ENCODE measurements around the gene DOCK3.
"Not testable (repeated sequence)": the region's sequence is repeated elsewhere in the genome, so short reads cannot be mapped to it uniquely, and the experiment has no call there.

The DOCK3 gene

DNA sequence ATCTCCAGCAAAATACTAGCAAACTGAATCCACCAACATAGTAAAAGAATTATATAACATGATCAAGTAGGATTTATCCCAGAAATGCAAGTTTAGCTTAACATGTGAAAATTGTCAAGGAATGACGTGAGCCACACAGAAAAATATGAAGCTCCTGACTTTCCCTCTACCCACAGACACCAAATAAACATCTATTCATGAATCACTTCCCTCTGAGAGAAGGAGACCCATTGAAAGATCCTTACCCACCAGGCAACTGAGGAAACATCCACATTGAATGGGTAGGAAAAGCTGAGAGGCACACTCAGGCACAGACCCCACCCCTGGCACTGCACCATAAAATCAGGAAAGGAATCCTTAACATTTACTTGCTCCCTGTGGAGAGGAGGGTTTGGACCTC, 608.2 kb downstream of the DOCK3 start:
- FAIRE-seq (no peak), DNase-seq (ENCODE audit: insufficient read length) (no peak)
- TF ChIP-seq TAF1 (IDR thresholded peaks at IDR 0.05; ENCODE audit: borderline replicate concordance, low read depth, low read length) (no peak), POLR2AphosphoS5 (IDR thresholded peaks at IDR 0.05; ENCODE audit: low read depth, low read length) (no peak), POLR2A (IDR thresholded peaks at IDR 0.05; ENCODE audit: low read depth, low read length) (no peak)

DNA sequence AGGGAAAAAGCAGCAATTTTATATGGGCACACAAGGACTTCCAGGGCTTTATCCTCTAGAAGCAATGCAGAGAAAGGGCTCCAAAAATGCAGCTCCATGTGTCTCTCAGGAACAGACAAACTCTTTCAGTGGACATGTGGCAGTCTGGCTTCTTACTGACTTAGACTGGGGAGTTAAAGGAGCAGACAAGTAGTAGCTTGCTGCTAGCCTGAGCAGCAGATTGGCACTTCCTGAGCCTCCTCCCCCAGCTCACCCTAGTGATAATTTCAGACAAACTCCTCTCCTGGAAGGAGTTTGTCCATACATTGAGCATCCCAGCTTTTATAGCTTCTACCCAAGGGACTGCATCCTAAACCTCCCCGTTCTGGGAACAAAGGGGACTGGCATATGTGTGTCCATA, 608.7 kb downstream of the DOCK3 start:
- DNase-seq (ENCODE audit: insufficient read length) (no peak), FAIRE-seq (no peak)
- TF ChIP-seq POLR2A (IDR thresholded peaks at IDR 0.05; ENCODE audit: low read depth, low read length) (no peak), POLR2AphosphoS5 (IDR thresholded peaks at IDR 0.05; ENCODE audit: low read depth, low read length) (no peak), TAF1 (IDR thresholded peaks at IDR 0.05; ENCODE audit: borderline replicate concordance, low read depth, low read length) (no peak)

DNA sequence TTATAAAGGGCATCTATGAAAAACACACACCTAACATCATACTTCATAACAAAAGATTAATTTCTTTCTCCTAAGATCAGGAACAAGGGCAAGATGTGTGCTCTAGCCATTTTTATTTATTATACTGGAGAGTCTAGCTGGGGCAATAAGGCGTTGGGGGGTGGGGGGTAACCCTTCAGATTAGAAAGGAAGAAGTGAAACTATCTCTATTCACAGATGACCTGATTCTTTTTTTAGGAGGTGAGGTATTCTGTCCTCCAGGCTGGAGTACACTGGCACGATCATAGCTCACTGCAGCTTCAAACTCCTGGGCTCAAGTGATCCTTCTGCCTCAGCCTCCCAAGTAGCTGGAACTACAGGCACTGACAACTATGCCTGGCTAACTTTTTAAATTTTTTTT, 620.9 kb downstream of the DOCK3 start:
- TF ChIP-seq POLR2A (IDR thresholded peaks at IDR 0.05; ENCODE audit: low read depth, low read length) (no peak), TAF1 (IDR thresholded peaks at IDR 0.05; ENCODE audit: borderline replicate concordance, low read depth, low read length) (no peak), POLR2AphosphoS5 (IDR thresholded peaks at IDR 0.05; ENCODE audit: low read depth, low read length) (no peak)
- DNase-seq (ENCODE audit: insufficient read length) (no peak), FAIRE-seq (peak; percentile 67)

DNA sequence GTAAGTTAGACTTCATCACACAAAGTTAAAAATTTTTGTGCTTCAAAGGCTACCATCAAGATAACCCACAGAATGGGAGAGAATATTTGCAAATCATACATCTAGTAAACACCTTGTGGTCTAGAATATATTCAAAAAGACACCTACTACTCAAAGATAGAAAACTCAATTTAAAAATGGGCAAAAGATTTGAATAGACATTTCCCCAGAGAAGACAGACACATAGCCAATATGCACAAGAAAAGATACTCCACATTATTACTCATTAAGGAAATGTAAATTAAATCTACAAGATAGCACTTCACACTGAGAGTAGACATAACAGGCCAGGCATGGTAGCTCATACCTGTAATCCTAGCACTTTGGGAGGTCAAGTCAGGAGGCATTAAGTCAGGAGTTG, 622.6 kb downstream of the DOCK3 start:
- DNase-seq (ENCODE audit: insufficient read length) (no peak), FAIRE-seq (no peak)
- TF ChIP-seq TAF1 (IDR thresholded peaks at IDR 0.05; ENCODE audit: borderline replicate concordance, low read depth, low read length) (no peak), POLR2AphosphoS5 (IDR thresholded peaks at IDR 0.05; ENCODE audit: low read depth, low read length) (no peak), POLR2A (IDR thresholded peaks at IDR 0.05; ENCODE audit: low read depth, low read length) (no peak)

DNA sequence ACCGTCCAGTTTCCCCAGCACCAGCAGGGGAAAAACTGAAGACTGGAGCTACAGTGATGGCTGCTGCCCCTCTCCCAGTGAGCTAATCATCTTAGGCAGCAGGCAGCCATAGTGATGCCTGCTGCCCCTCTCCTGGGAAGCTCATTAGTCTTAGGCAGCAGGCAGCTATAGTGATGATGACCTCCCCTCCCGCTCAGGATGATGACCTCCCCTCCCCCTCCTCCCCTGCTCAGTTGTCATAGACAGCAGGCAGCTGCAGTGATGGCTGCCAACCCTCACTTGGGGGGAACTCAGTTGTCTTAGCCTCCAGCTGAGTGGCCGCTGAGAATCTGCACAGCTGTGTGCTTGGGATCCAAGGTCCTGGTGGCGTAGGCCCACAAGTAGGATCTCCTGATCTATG, 629.5 kb downstream of the DOCK3 start:
- FAIRE-seq (no peak), DNase-seq (ENCODE audit: insufficient read length) (no peak)
- TF ChIP-seq TAF1 (IDR thresholded peaks at IDR 0.05; ENCODE audit: borderline replicate concordance, low read depth, low read length) (no peak), POLR2AphosphoS5 (IDR thresholded peaks at IDR 0.05; ENCODE audit: low read depth, low read length) (no peak), POLR2A (IDR thresholded peaks at IDR 0.05; ENCODE audit: low read depth, low read length) (no peak)

DNA sequence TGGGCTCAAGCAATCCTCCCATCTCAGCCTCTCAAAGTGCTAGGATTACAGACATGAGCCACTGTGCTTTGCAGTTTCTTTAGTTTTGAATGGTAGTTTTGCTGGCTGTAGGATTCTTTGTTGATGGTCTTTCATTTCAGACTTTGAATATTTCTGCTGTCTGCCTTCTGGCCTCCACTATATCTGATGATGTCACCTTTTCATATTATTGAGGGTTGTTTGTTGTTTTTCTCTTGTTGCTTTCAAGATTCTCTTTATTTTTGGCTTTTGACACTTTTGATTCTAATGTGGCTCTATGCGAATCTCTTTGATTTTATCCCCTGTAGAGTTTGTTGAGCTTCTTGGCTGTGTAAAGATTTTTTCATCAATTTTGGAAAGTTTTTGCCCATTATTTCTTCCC, 631.4 kb downstream of the DOCK3 start:
- no peak for DNase-seq (ENCODE audit: insufficient read length)
- FAIRE-seq = no peak
- no peak for TF ChIP-seq POLR2A (IDR thresholded peaks at IDR 0.05; ENCODE audit: low read depth, low read length)
- no peak for TF ChIP-seq POLR2AphosphoS5 (IDR thresholded peaks at IDR 0.05; ENCODE audit: low read depth, low read length)
- no peak for TF ChIP-seq TAF1 (IDR thresholded peaks at IDR 0.05; ENCODE audit: borderline replicate concordance, low read depth, low read length)

DNA sequence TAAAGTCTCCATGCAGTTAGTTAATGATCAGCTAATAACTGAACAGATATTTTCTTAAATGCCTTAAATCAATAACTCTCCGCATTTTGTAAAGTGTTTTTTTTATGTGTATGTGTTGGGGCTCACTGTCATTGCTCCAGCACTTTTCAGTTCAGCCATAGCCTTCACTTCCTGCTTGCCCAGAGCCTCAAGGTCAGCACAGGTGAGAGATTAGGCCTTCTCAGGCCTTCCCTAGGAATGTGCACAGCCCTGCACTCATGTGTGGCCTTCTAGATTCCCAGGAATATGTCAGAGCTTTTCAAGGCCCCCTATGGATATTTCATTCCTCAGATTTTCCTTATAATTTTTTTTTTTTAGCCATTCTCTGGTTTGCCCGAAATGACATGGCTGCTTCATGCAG, 632.7 kb downstream of the DOCK3 start:
- no peak for DNase-seq (ENCODE audit: insufficient read length)
- FAIRE-seq = no peak
- TF ChIP-seq POLR2A (IDR thresholded peaks at IDR 0.05; ENCODE audit: low read depth, low read length) = no peak
- no peak for TF ChIP-seq TAF1 (IDR thresholded peaks at IDR 0.05; ENCODE audit: borderline replicate concordance, low read depth, low read length)
- TF ChIP-seq POLR2AphosphoS5 (IDR thresholded peaks at IDR 0.05; ENCODE audit: low read depth, low read length) = no peak

DNA sequence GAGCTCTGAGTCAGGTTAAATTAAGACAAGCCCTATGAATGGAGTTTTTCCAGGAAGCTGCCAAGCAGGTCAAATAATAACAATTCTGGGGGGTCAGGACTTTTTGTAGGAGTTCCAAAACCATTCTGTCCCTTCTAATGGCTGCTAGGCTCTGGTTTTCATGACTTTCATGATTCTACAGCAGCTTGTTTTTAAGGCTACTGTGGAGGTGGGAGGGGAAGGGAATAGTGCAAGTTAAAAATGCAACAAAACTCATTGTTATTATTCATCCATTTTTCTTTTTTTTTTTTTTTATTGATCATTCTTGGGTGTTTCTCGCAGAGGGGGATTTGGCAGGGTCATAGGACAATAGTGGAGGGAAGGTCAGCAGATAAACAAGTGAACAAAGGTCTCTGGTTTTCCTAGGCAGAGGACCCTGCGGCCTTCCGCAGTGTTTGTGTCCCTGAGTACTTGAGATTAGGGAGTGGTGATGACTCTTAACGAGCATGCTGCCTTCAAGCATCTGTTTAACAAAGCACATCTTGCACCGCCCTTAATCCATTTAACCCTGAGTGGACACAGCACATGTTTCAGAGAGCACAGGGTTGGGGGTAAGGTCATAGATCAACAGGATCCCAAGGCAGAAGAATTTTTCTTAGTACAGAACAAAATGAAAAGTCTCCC, 633.3 kb downstream of the DOCK3 start:
- DNase-seq (ENCODE audit: insufficient read length); FAIRE-seq: not testable (repeated sequence)

DNA sequence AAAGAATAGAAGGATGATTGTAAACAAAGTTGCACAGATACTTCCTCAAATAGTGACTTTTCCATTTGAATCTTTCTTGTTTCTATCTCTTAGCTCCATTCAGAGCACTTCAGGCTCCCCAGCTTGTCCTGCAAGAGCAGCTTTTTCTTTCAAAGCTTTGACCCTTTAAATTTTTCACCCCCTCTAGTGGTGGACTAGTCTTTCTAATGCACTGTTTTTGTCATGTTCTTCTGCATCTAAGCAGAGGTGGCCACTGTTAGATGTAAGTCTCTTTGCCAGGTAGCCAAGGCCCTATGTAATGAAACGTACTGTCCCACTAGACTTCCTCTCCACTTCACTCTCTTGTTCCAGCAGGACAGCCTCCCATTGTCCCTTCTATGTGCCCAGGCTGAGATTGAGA, 636.3 kb downstream of the DOCK3 start:
- peak; percentile 11 for DNase-seq (ENCODE audit: insufficient read length)
- TF ChIP-seq POLR2A (IDR thresholded peaks at IDR 0.05; ENCODE audit: low read depth, low read length) = no peak
- no peak for TF ChIP-seq TAF1 (IDR thresholded peaks at IDR 0.05; ENCODE audit: borderline replicate concordance, low read depth, low read length)
- TF ChIP-seq POLR2AphosphoS5 (IDR thresholded peaks at IDR 0.05; ENCODE audit: low read depth, low read length) = no peak

DNA sequence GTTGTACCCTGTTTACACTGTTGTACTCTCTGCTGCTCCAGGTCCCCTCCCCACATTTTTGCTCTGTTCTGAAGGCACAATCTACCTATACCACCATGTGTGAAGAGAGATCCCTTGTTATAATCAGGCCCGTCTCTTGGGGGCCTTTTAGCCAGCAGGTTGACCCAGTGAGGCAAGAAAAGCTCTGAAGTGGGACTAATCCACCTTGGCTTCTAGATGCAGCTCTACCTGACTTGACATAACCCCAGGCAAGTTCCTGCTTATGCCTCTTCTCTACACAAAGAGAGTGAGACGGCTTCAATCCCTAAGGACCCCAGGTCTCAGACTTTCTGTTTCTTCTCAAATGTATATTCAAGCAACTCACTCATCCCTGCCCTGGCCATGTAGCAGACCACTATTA, 653.5 kb downstream of the DOCK3 start:
- FAIRE-seq (no peak), DNase-seq (ENCODE audit: insufficient read length) (no peak)
- TF ChIP-seq POLR2AphosphoS5 (IDR thresholded peaks at IDR 0.05; ENCODE audit: low read depth, low read length) = no peak
- no peak for TF ChIP-seq POLR2A (IDR thresholded peaks at IDR 0.05; ENCODE audit: low read depth, low read length)
- TF ChIP-seq TAF1 (IDR thresholded peaks at IDR 0.05; ENCODE audit: borderline replicate concordance, low read depth, low read length) = no peak

More for the DNA sequence above, 636.3 kb downstream of the DOCK3 start:
- no peak for FAIRE-seq

DNA sequence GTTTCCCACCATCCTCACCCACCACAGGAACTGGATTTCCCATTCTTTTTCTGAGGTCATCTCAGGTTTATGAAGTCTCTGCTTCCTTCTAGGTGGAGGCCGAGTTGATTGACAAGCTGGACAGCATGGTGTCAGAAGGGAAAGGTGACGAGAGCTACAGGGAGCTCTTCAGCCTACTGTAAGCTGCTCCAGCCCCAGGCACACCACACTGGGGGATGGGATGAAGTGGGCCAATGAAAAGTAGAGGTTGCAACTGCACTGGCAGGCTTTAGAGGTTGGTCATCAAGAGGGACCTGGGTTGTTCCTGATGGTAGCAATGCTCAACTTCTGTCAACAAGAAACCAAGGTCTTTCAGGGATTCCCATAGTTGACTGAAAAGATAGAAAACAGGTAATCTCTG, 655.3 kb downstream of the DOCK3 start:
- no peak for TF ChIP-seq TAF1 (IDR thresholded peaks at IDR 0.05; ENCODE audit: borderline replicate concordance, low read depth, low read length)
- TF ChIP-seq POLR2A (IDR thresholded peaks at IDR 0.05; ENCODE audit: low read depth, low read length) = no peak
- TF ChIP-seq POLR2AphosphoS5 (IDR thresholded peaks at IDR 0.05; ENCODE audit: low read depth, low read length) = no peak

DNA sequence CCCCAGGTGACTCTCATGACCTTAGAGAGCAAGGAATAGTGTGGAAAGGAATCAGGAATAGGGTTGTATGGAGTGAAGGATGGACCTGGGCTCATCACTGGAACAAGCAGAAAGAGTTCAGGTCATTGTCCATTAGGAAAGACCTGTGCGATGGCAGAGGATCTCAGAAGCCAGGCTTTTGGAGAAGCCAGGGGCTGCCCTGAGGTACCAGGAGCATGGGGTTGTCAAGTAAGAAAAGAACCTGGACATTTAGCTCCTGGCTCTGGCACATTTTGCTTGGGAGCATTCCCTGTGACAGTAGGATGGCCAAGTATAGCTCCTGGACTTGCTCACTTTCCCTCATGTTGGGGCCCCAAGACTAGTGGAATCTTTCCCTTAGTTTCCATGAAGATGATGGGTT, 657.4 kb downstream of the DOCK3 start:
- DNase-seq (ENCODE audit: insufficient read length) = no peak
- TF ChIP-seq POLR2A (IDR thresholded peaks at IDR 0.05; ENCODE audit: low read depth, low read length) (no peak), POLR2AphosphoS5 (IDR thresholded peaks at IDR 0.05; ENCODE audit: low read depth, low read length) (no peak), TAF1 (IDR thresholded peaks at IDR 0.05; ENCODE audit: borderline replicate concordance, low read depth, low read length) (no peak)
- FAIRE-seq = no peak

More for the DNA sequence above, 655.3 kb downstream of the DOCK3 start:
- no peak for FAIRE-seq
- DNase-seq (ENCODE audit: insufficient read length) = no peak

DNA sequence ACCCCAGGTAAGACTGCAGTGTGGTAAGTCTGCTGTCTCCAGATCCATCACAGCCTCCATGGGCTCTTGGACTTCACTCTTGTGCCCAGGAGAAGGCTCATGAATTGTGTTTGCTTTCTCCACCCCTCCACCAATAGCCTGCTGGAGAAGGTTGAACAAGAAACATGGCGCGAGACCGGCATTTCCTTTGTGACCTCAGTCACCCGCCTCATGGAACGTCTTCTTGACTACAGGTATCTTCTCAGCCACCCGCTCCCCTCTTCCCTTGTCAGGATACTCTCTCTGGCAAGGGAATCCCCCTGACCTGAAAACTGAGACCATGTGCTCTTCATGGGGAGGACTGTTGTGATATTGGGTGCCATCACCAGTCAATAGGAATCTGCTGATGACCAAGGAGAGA, 658.3 kb downstream of the DOCK3 start:
- TF ChIP-seq POLR2AphosphoS5 (IDR thresholded peaks at IDR 0.05; ENCODE audit: low read depth, low read length) = no peak
- TF ChIP-seq TAF1 (IDR thresholded peaks at IDR 0.05; ENCODE audit: borderline replicate concordance, low read depth, low read length) = no peak
- no peak for TF ChIP-seq POLR2A (IDR thresholded peaks at IDR 0.05; ENCODE audit: low read depth, low read length)
- FAIRE-seq (no peak), DNase-seq (ENCODE audit: insufficient read length) (no peak)
